PC-3 (cell line): ENCODE data around the gene DVL1.

ENCODE experiments used
- EZH2 ChIP-seq: fragments of 300-600 bp; sonication (generic); IDR thresholded peaks from one replicate; pipeline ENCODE4 v1.6.1; 2017; ENCODE audit warnings: antibody characterized with exemption, mild to moderate bottlenecking, low read length; ENCODE audit not compliant: unreplicated experiment
- EZH2phosphoT487 ChIP-seq: fragments of 300-600 bp; sonication (generic); IDR thresholded peaks from 2 replicates; pipeline ENCODE4 v1.6.1; 2018; ENCODE audit warnings: mild to moderate bottlenecking, antibody characterized with exemption, low read length, borderline replicate concordance
- TF ChIP-seq, protein P1 (sequence below): fragments of 300-600 bp; sonication (generic); conservative IDR thresholded peaks from 2 replicates; pipeline ENCODE4 v1.5.1; 2017; ENCODE audit warnings: antibody characterized with exemption, low read depth, mild to moderate bottlenecking, low read length

DNA sequence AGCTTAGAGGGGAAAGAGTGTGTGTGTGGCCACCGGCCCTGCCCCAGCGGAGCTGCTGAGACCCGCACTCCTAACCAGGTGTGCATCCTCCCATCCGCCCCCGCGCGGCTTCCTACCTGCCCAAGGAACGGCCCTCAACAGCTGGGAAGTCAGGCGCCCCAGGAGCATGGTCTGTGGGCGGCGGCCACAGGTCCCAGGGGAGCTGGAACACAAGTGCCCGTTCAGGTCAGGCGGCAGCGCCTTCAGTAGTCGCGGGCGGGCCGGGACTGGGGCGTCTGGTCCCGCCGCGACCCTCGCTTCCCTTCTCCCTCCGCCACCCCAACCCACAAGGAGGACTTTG, 25.3 kb upstream of the DVL1 start:
- TF ChIP-seq, protein P1, sequence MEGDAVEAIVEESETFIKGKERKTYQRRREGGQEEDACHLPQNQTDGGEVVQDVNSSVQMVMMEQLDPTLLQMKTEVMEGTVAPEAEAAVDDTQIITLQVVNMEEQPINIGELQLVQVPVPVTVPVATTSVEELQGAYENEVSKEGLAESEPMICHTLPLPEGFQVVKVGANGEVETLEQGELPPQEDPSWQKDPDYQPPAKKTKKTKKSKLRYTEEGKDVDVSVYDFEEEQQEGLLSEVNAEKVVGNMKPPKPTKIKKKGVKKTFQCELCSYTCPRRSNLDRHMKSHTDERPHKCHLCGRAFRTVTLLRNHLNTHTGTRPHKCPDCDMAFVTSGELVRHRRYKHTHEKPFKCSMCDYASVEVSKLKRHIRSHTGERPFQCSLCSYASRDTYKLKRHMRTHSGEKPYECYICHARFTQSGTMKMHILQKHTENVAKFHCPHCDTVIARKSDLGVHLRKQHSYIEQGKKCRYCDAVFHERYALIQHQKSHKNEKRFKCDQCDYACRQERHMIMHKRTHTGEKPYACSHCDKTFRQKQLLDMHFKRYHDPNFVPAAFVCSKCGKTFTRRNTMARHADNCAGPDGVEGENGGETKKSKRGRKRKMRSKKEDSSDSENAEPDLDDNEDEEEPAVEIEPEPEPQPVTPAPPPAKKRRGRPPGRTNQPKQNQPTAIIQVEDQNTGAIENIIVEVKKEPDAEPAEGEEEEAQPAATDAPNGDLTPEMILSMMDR: no peak
- no peak for TF ChIP-seq EZH2phosphoT487
- TF ChIP-seq EZH2: no peak
